H9 (cell line): ENCODE results near the gene DDX19B. TPM values are rescaled to one million over a fixed set of nuclear protein-coding genes. Genes with fewer than 3 reads are reported as not detected.

Experiments used
- DNase-seq: peaks from one replicate; pipeline ENCODE4 v3.0.0-alpha.2; 2017
- H2AFZ ChIP-seq: one replicate; pipeline ENCODE4 v1.6.1; 2013; ENCODE audit warnings: mild to moderate bottlenecking, low read length, control low read depth, moderate library complexity
- H2AK5ac ChIP-seq: 2 replicates; pipeline ENCODE4 v1.6.1; 2013; ENCODE audit warnings: low read length, control low read depth, mixed read lengths; ENCODE audit not compliant: insufficient read length
- H2BK120ac ChIP-seq: one replicate; pipeline ENCODE4 v1.6.1; 2013; ENCODE audit warnings: low read depth, mild to moderate bottlenecking, low read length, control low read depth, inconsistent platforms; ENCODE audit not compliant: poor library complexity, severe bottlenecking
- H2BK12ac ChIP-seq: 2 replicates; pipeline ENCODE4 v1.6.1; 2013; ENCODE audit warnings: low read length, control low read depth, mixed read lengths, low read depth; ENCODE audit not compliant: insufficient read length
- H2BK15ac ChIP-seq: 2 replicates; pipeline ENCODE4 v1.6.1; 2013; ENCODE audit warnings: low read depth, low read length, control low read depth
- H2BK20ac ChIP-seq: one replicate; pipeline ENCODE4 v1.6.1; 2013; ENCODE audit warnings: low read depth, mild to moderate bottlenecking, low read length, control low read depth, inconsistent platforms; ENCODE audit not compliant: poor library complexity, severe bottlenecking
- H2BK5ac ChIP-seq: 2 replicates; pipeline ENCODE4 v1.6.1; 2013; ENCODE audit warnings: low read length, control low read depth, mixed read lengths; ENCODE audit not compliant: insufficient read length
- H3K14ac ChIP-seq: 2 replicates; pipeline ENCODE4 v1.6.1; 2013; ENCODE audit warnings: low read length, control low read depth; ENCODE audit not compliant: insufficient read depth
- H3K18ac ChIP-seq: 2 replicates; pipeline ENCODE4 v1.6.1; 2013; ENCODE audit warnings: low read depth, mild to moderate bottlenecking, mixed read lengths, low read length, control low read depth; ENCODE audit not compliant: insufficient read length
- H3K23ac ChIP-seq: 2 replicates; pipeline ENCODE4 v1.6.1; 2013; ENCODE audit warnings: low read length, control low read depth, mixed read lengths, low read depth; ENCODE audit not compliant: insufficient read length
- H3K23me2 ChIP-seq: 2 replicates; pipeline ENCODE4 v1.6.1; 2013; ENCODE audit warnings: low read depth, mild to moderate bottlenecking, mixed read lengths, low read length, control low read depth; ENCODE audit not compliant: insufficient read length, poor library complexity, severe bottlenecking
- H3K27ac ChIP-seq: 2 replicates; pipeline ENCODE4 v1.5.1; 2013; ENCODE audit warnings: low read length, control low read depth, mixed read lengths, low read depth; ENCODE audit not compliant: insufficient read length
- H3K27me3 ChIP-seq: 2 replicates; pipeline ENCODE4 v1.6.1; 2013; ENCODE audit warnings: low read length, control low read depth, inconsistent platforms; ENCODE audit not compliant: insufficient read depth
- H3K4ac ChIP-seq: 2 replicates; pipeline ENCODE4 v1.6.1; 2013; ENCODE audit warnings: low read depth, mild to moderate bottlenecking, control low read depth, inconsistent platforms, low read length, moderate library complexity
- H3K4me1 ChIP-seq: 2 replicates; pipeline ENCODE4 v1.6.1; 2013; ENCODE audit warnings: low read length, control low read depth, inconsistent platforms; ENCODE audit not compliant: insufficient read depth
- H3K4me2 ChIP-seq: 2 replicates; pipeline ENCODE4 v1.6.1; 2013; ENCODE audit warnings: low read length, control low read depth, mixed read lengths; ENCODE audit not compliant: insufficient read length, insufficient read depth
- H3K56ac ChIP-seq: 2 replicates; pipeline ENCODE4 v1.6.1; 2013; ENCODE audit warnings: low read depth, mild to moderate bottlenecking, mixed read lengths, low read length, control low read depth; ENCODE audit not compliant: insufficient read length
- H3K79me1 ChIP-seq: 2 replicates; pipeline ENCODE4 v1.6.1; 2013; ENCODE audit warnings: low read depth, mild to moderate bottlenecking, moderate library complexity, low read length, control low read depth, inconsistent platforms; ENCODE audit not compliant: insufficient read depth, poor library complexity, severe bottlenecking
- H3K79me2 ChIP-seq: 2 replicates; pipeline ENCODE4 v1.6.1; 2013; ENCODE audit warnings: low read length, control low read depth, inconsistent platforms; ENCODE audit not compliant: insufficient read depth
- H3K9ac ChIP-seq: 2 replicates; pipeline ENCODE4 v1.6.1; 2013; ENCODE audit warnings: low read length, control low read depth, mixed read lengths; ENCODE audit not compliant: insufficient read length; ENCODE audit errors: extremely low read depth
- H3K9me3 ChIP-seq: one replicate; pipeline ENCODE4 v1.6.1; 2013; ENCODE audit warnings: low read depth, low read length, inconsistent platforms; ENCODE audit not compliant: control insufficient read depth
- H3T11ph ChIP-seq: one replicate; pipeline ENCODE4 v1.6.1; 2013; ENCODE audit warnings: mild to moderate bottlenecking, low read length, control low read depth, inconsistent platforms
- H4K20me1 ChIP-seq: one replicate; pipeline ENCODE4 v1.6.1; 2013; ENCODE audit not compliant: control insufficient read depth, insufficient read length, insufficient read depth
- H4K5ac ChIP-seq: 2 replicates; pipeline ENCODE4 v1.6.1; 2013; ENCODE audit warnings: low read depth, mild to moderate bottlenecking, mixed read lengths, low read length, control low read depth; ENCODE audit not compliant: insufficient read length
- H4K8ac ChIP-seq: replicated peaks from 2 replicates; pipeline ENCODE4 v1.6.1; 2013; ENCODE audit warnings: low read length, control low read depth, mixed read lengths, low read depth; ENCODE audit not compliant: insufficient read length
- H4K91ac ChIP-seq: 2 replicates; pipeline ENCODE4 v1.6.1; 2013; ENCODE audit warnings: low read depth, mild to moderate bottlenecking, moderate library complexity, mixed read lengths, low read length, control low read depth; ENCODE audit not compliant: insufficient read length
- H3K27ac Mint-ChIP-seq, 3 experiments: 2 replicates in 2 of 3; 3 replicates in 1 of 3; pipeline ENCODE4 v1.8.0; 2020 to 2021; ENCODE audit warnings: mixed read lengths in 3 of 3, mild to moderate bottlenecking in 1 of 3, moderate library complexity in 1 of 3
- H3K27me3 Mint-ChIP-seq: 2 replicates; pipeline ENCODE4 v1.8.0; 2021; ENCODE audit warnings: low read depth, mild to moderate bottlenecking, moderate library complexity, mixed read lengths
- H3K36me3 Mint-ChIP-seq, 3 experiments: 2 replicates in 2 of 3; 3 replicates in 1 of 3; pipeline ENCODE4 v1.8.0; 2020 to 2021; ENCODE audit warnings: low read depth in 3 of 3, mixed read lengths in 3 of 3; ENCODE audit not compliant: insufficient read depth in 1 of 3
- H3K4me1 Mint-ChIP-seq, 2 experiments: 2 replicates each; pipeline ENCODE4 v1.8.0; 2020; ENCODE audit warnings: mixed read lengths in 2 of 2
- H3K4me3 Mint-ChIP-seq, 2 experiments: 2 replicates in 1 of 2; 3 replicates in 1 of 2; pipeline ENCODE4 v1.8.0; 2020 to 2021; ENCODE audit warnings: mild to moderate bottlenecking in 2 of 2, mixed read lengths in 2 of 2, moderate library complexity in 1 of 2
- H3K9me3 Mint-ChIP-seq, 2 experiments: 2 replicates in 1 of 2; 3 replicates in 1 of 2; pipeline ENCODE4 v1.8.0; 2020; ENCODE audit warnings: mild to moderate bottlenecking in 2 of 2, mixed read lengths in 2 of 2, moderate library complexity in 1 of 2
- CTCF ChIP-seq: fragments of 200-600 bp; sonication (generic); conservative IDR thresholded peaks from 3 replicates; pipeline ENCODE4 v1.8.0; 2021; ENCODE audit warnings: antibody characterized with exemption, mild to moderate bottlenecking
- WGBS: extraction: QIAGEN DNeasy Blood & Tissue Kit; methylation state at CpG from one replicate; pipeline ENCODE4 v1.1.7; 2013; ENCODE audit warnings: missing lambda C conversion rate, low lambda C conversion rate, mixed read lengths; ENCODE audit not compliant: insufficient read length; ENCODE audit errors: extremely low coverage; 5-methylcytosine and 5-hydroxymethylcytosine counted together
- total RNA-seq: library from RNA; stranded (reverse); gene quantifications from 2 replicates; pipeline ENCODE4 v1.2.1, GENCODE V29; 2021

Gene DDX19B
- total RNA-seq, 1 experiment from 2014 or later = 47.3 TPM

GRCh38 chr16:70320121-70320520 lies 21.1 kb downstream of the DDX19B start:
- Histone ChIP-seq H3K56ac (no peak overlapping the region), H3K23ac (no peak overlapping the region), H2BK120ac (no peak overlapping the region), H3K4me2 (no peak overlapping the region), H3K27me3 (no peaks in the 10 kb centered on the region), H4K5ac (no peak overlapping the region), H3K9ac (no peak overlapping the region), H3K18ac (no peak overlapping the region), H2AFZ (no peak overlapping the region), H3K23me2 (no peaks in the 10 kb centered on the region), H3K14ac (no peak overlapping the region), H3K4ac (no peak overlapping the region), H2BK20ac (no peak overlapping the region), H3T11ph (no peak overlapping the region), H4K8ac (no peak overlapping the region), H3K79me2 (no peaks in the 10 kb centered on the region), H4K91ac (no peak overlapping the region), H2AK5ac (no peak overlapping the region), H4K20me1 (no peaks in the 10 kb centered on the region), H3K4me1 (no peaks in the 10 kb centered on the region), H3K79me1 (no peaks in the 10 kb centered on the region), H2BK5ac (no peak overlapping the region), H2BK15ac (no peak overlapping the region), H3K9me3 (no peaks in the 10 kb centered on the region), H3K27ac (no peak overlapping the region), H2BK12ac (no peak overlapping the region)
- no peak for DNase-seq
- WGBS = no CpG with 5 or more reads among the region's 5 CpGs
- Mint-ChIP-seq H3K4me3 (no peak overlapping the region), H3K36me3 (peaks cover 20 to 62% (median 45%) of the 10 kb centered on the region in 3 experiments), H3K27ac (no peak overlapping the region), H3K27me3 (no peaks in the 10 kb centered on the region), H3K9me3 (no peaks in the 10 kb centered on the region), H3K4me1 (no peaks in the 10 kb centered on the region)
- TF ChIP-seq CTCF = no peak
